ENCODE results near the gene ZNF362. TPM values are rescaled to one million over a fixed set of nuclear protein-coding genes. Genes with fewer than 3 reads are reported as not detected.

The ZNF362 gene
- total RNA-seq, 1 donor, result 13.4 TPM

- Histone ChIP-seq H3K9me3 (ENCODE audit: low read depth, low read length) (no peaks in the 10 kb centered on the region), H3K27me3 (ENCODE audit: insufficient read depth, low read length) (no peaks in the 10 kb centered on the region), H3K36me3 (ENCODE audit: insufficient read depth, low read length) (peaks cover 5% of the 10 kb centered on the region), H3K4me1 (ENCODE audit: insufficient read depth, low read length) (peaks cover 20% of the 10 kb centered on the region), H3K4me2 (ENCODE audit: insufficient read depth, low read length) (no peak overlapping the region), H3K27ac (ENCODE audit: low read depth, low read length) (no peak overlapping the region), H3K4me3 (ENCODE audit: insufficient read depth, low read length) (no peak overlapping the region), H4K20me1 (ENCODE audit: insufficient read depth, low read length) (peaks cover 53% of the 10 kb centered on the region), H3K79me2 (ENCODE audit: insufficient read depth, low read length) (peaks cover 86% of the 10 kb centered on the region), H2AFZ (ENCODE audit: low read length) (no peak overlapping the region)
- DNase-seq (ENCODE audit: insufficient read length, low spot score, missing footprints), result peak; percentile 70
- no peak for TF ChIP-seq CTCF (IDR thresholded peaks at IDR 0.05; ENCODE audit: extremely low read depth, low read depth, low read length)
Measured at GRCh38 chr1:33261344-33261743, 5.1 kb downstream of the ZNF362 start.

GRCh38 chr1:33263890-33264504 lies 7.7 kb downstream of the ZNF362 start:
- Histone ChIP-seq H3K27ac (ENCODE audit: low read depth, low read length) (no peak overlapping the region), H3K27me3 (ENCODE audit: insufficient read depth, low read length) (no peaks in the 10 kb centered on the region), H3K9me3 (ENCODE audit: low read depth, low read length) (no peaks in the 10 kb centered on the region), H3K4me2 (ENCODE audit: insufficient read depth, low read length) (no peak overlapping the region), H3K4me3 (ENCODE audit: insufficient read depth, low read length) (no peak overlapping the region), H3K79me2 (ENCODE audit: insufficient read depth, low read length) (peaks cover 80% of the 10 kb centered on the region), H3K36me3 (ENCODE audit: insufficient read depth, low read length) (peaks cover 5% of the 10 kb centered on the region), H3K4me1 (ENCODE audit: insufficient read depth, low read length) (peaks cover 10% of the 10 kb centered on the region), H2AFZ (ENCODE audit: low read length) (no peak overlapping the region), H4K20me1 (ENCODE audit: insufficient read depth, low read length) (peaks cover 72% of the 10 kb centered on the region)
- peak; percentile 46 for DNase-seq (ENCODE audit: insufficient read length, low spot score, missing footprints)
- no peak for TF ChIP-seq CTCF (IDR thresholded peaks at IDR 0.05; ENCODE audit: extremely low read depth, low read depth, low read length)

DNA sequence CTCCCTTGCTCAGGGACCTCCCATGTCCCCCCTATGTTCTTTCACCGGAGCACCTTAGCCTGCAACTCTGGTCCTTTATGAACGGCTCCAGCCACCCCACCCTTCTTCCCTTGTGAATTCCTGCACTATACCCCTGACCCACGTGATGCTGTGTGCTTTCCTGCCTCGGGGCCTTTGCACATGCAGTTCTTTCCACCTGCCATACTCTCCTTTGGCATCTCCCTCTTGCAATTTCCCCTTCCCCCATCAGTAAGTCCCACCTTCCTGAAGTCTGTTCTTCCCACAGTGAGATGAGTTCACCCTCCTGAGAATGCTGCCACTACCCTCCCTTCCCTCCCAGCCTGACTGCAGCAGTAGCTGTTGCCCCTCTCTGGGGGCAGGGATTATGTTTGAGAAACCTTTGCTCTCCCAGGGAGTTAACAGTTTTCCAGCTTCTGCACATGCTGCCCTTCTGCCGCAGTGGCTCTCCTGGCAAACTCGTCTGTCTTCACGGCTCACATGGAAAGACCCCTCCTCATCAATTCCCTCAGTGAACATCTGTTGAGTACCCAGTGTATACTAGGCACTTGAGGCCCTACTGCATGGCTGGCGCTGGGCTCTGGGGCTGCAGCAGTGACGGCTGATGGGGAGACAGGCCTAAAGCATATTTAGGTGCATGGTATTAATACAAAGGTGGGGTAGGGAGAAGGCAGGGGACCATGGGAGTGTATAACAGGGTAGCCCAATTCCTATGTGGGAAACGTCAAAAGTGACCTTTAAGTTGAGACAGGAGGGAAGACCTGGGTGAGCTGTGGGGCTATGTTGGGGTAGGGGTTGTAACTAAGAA lies 9.7 kb downstream of the ZNF362 start:
- H3K4me2 ChIP-seq (ENCODE audit: insufficient read depth, low read length), result no peak overlapping the region
- no peaks in the 10 kb centered on the region for H3K9me3 ChIP-seq (ENCODE audit: low read depth, low read length)
- no peak overlapping the region for H3K27ac ChIP-seq (ENCODE audit: low read depth, low read length)
- TF ChIP-seq CTCF (IDR thresholded peaks at IDR 0.05; ENCODE audit: extremely low read depth, low read depth, low read length), result no peak
- peaks cover 69% of the 10 kb centered on the region for H3K79me2 ChIP-seq (ENCODE audit: insufficient read depth, low read length)
- H3K36me3 ChIP-seq (ENCODE audit: insufficient read depth, low read length), result peaks cover 11% of the 10 kb centered on the region
- H2AFZ ChIP-seq (ENCODE audit: low read length), result no peak overlapping the region
- H3K4me1 ChIP-seq (ENCODE audit: insufficient read depth, low read length), result peaks cover 6% of the 10 kb centered on the region
- H3K27me3 ChIP-seq (ENCODE audit: insufficient read depth, low read length), result no peaks in the 10 kb centered on the region
- no peak overlapping the region for H3K4me3 ChIP-seq (ENCODE audit: insufficient read depth, low read length)
- H4K20me1 ChIP-seq (ENCODE audit: insufficient read depth, low read length), result peaks cover 78% of the 10 kb centered on the region
- DNase-seq (ENCODE audit: insufficient read length, low spot score, missing footprints), result peak; percentile 34

DNA sequence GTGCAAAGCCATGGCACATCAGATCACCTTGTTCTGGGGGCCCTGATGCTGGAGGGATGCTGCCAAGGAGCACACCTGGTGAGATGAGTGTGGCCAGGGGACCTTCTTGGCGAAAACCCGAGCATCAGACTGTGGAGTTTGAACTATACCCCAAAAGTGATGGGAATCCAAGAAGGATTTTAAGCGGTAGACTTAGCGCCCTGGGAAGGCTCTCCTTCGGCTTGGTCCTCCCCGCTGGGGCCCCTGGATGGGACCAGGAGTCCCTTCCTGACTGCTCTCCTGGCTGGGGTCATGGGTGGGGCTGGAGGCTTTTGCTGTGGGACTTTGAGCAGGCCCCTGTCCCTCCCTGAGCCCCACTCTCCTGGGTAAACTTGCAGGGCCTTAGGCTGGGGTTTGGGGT lies 10.5 kb downstream of the ZNF362 start:
- DNase-seq (ENCODE audit: insufficient read length, low spot score, missing footprints), result peak; percentile 42
- no peaks in the 10 kb centered on the region for H3K27me3 ChIP-seq (ENCODE audit: insufficient read depth, low read length)
- no peak overlapping the region for H3K4me2 ChIP-seq (ENCODE audit: insufficient read depth, low read length)
- H3K9me3 ChIP-seq (ENCODE audit: low read depth, low read length), result no peaks in the 10 kb centered on the region
- no peak for TF ChIP-seq CTCF (IDR thresholded peaks at IDR 0.05; ENCODE audit: extremely low read depth, low read depth, low read length)
- no peak overlapping the region for H3K4me3 ChIP-seq (ENCODE audit: insufficient read depth, low read length)
- peaks cover 64% of the 10 kb centered on the region for H3K79me2 ChIP-seq (ENCODE audit: insufficient read depth, low read length)
- peaks cover 11% of the 10 kb centered on the region for H3K36me3 ChIP-seq (ENCODE audit: insufficient read depth, low read length)
- no peaks in the 10 kb centered on the region for H3K4me1 ChIP-seq (ENCODE audit: insufficient read depth, low read length)
- peaks cover 71% of the 10 kb centered on the region for H4K20me1 ChIP-seq (ENCODE audit: insufficient read depth, low read length)
- no peak overlapping the region for H2AFZ ChIP-seq (ENCODE audit: low read length)
- H3K27ac ChIP-seq (ENCODE audit: low read depth, low read length), result no peak overlapping the region

All from osteoblast (primary cell).